ENCODE data around the gene AGTR1.
"Not testable (repeated sequence)": the region's sequence is repeated elsewhere in the genome, so short reads cannot be mapped to it uniquely, and the experiment has no call there.

Gene AGTR1

DNA sequence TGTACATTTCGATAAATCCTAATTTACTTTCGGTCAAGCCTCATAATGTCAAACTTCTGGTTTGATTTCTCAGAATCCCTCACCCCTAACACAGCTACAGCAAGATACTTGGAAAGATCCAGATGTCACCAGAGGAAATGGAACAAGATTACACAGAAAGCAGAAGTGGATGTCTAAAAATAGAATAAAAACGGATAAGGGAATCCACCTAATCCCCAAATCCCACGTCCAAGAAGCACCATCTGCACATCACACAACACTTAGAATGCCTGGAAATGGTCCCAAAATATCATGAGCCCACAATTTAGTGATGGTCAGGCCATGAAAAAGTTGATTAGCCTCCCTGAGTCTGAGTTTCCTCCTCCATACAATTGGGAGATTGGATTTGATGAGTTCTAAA lies 61.7 kb downstream of the AGTR1 start:
- no peak for DNase-seq

DNA sequence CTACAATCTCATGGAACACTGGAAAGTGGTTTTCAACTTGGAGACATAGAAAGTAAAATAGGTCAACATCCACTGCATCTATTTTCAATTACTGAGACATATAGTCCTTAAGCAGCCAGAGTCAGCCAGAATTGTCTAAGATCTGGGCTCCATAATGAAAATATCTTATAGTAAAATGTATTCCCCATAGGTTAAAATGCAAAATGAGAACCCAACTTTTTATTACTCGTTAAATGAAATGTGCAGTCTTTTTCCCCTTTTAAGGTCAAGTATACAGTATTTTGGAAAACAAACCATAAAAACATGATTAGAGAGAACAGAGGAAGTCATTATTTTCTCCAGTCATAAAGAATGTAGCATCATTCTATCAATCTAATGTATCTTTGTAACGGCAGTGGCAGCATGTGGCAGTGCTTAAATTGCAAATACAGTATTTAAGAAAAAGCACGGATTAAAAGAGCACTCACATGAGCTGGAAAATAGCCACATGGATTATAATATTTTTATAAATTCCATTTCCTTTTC lies 65.5 kb downstream of the AGTR1 start:
- DNase-seq, result no peak

DNA sequence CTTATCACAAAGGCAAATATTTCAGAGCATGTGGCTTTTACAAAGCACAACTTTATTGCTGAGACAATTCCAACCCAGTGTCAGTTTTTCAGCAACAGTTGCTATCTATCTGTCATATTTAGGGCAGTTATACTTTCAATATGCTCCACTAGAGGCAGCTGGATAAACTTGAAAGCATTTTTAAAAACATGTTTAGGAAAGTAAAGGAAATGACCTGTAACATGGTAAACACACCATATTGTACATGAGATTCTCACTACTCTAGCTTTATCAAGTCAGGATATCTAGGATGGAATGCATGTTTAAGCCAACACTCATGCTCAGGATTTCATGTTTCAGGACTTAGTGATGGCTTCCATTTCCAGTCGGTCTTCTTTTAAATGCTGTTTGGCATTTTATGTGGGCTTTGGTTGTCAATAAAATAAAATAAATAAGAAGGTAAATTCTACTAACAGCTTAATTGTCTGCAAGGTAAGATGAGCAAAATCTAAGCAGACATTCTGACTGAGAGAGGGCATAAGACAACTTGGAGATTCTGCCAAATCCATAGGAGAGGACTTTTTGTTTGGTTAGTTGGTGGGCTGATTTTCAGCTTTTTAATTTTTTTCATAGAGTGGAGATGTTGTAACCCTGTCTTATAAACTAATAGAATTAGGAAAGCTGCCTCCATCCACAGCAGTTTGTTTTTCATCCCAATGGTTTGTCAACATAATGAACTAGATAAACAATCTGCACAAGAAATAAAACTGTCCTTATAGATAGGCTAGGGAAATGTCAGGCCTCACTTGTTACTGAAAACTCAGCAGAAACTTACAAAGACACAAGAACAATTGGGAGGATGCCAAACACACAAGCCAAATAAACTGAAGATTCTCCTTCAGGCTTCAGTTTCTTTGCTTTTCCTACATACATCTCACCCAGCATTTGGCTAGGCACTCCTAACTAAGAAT lies 66.6 kb downstream of the AGTR1 start:
- DNase-seq, result no peak

DNA sequence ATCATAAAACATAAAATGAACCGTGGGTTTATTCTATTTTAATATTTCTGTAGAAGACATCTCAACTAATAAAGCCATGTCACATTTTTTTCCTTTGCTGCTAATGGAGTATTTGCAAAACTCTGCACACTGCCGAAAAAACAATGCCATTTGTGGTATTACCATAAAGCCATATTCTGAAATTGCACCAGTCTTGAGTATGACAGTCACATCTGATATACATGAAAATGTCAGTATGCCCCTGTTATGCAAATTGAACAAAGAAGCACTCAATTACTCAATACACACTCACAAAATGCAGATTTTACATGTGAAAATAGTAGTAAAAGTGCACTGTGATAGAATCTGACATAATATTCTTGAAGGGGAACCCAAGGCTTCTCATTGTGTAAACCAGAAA lies 74.7 kb downstream of the AGTR1 start:
- DNase-seq, result no peak

DNA sequence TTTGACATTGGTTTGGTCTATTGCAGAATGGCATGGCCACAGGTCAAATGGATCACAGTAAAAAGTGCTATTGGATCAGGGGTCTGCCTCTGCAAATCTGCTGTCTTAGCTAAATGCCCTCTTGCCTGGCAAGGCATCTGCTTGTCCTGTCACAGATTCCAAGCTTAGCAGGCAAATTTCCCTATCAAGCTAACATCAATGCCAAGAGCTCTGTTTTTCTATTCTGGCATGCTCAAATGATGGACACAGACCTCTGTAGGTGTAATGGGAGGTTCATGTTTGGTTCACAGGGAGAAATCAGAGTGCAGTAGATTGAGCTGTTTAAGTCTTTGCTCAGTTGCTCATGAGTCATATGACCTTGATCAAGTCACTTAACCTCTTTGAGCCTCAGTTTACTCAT lies 75.1 kb downstream of the AGTR1 start:
- no peak for DNase-seq

DNA sequence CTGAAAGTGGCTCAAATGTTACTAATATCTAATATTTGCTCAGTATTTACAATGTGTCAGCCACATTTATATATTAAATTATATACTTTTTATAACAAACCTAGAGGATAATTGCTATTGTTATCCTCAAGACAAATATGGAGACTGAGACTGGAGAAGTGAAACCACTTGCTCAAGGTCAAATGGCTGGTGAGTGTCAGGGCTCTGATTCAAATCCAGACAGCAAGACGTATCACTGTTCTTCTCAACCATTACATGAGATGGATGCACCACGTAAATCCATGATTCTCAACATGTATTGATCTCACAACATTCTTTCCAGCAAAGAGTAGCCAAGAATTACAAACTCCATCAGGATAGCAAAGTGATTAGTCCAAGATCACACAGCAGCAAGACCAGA lies 76.1 kb downstream of the AGTR1 start:
- no peak for DNase-seq

DNA sequence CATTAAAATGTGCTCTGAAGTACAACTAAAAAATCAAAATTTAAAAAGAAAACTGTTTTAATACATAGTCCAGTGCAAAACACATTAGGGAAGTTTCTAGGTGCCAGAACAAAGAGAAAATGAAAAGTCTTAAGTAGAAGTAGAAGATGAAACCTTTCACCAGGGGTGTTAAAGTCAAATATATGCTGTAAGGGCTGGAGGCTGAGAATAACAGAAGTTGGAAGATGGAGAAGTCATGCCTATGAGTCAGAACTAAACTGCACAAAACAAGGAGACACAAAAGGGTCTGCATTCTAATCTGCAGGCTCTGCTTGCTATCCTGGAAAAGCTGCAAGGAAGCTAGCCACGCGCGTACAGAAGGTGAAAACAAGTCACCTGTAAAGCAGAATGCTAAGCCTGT lies 81.2 kb downstream of the AGTR1 start:
- DNase-seq, result no peak

DNA sequence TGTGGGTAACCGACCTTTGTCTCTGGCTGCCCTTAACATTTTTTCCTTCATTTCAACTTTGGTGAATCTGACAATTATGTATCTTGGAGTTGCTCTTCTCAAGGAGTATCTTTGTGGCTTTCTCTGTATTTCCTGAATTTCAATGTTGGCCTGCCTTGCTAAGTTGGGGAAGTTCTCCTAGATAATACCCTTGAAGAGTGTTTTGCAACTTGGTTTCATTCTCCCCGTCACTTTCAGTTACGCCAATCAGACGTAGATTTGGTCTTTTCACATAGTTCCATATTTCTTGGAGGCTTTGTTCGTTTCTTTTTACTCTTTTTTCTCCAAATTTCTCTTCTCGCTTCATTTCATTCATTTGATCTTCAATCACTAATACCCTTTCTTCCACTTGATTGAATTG lies 87.3 kb downstream of the AGTR1 start:
- DNase-seq, result not testable (repeated sequence)

DNA sequence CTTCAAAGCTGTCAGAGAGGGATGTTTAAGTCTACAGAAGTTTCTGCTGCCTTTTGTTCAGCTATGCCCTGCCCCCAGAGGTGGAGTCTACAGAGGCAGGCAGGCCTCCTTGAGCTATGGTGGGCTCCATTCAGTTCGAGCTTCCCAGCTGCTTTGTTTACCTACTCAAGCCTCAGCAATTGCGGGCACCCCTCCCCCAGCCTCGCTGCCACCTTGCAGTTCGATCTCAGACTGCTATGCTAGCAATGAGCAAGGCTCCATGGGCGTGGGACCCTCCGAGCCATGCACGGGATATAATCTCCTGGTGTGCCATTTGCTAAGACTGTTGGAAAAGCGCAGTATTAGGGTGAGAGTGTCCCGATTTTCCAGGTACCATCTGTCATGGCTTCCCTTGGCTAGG lies 88.5 kb downstream of the AGTR1 start:
- DNase-seq, result not testable (repeated sequence)

DNA sequence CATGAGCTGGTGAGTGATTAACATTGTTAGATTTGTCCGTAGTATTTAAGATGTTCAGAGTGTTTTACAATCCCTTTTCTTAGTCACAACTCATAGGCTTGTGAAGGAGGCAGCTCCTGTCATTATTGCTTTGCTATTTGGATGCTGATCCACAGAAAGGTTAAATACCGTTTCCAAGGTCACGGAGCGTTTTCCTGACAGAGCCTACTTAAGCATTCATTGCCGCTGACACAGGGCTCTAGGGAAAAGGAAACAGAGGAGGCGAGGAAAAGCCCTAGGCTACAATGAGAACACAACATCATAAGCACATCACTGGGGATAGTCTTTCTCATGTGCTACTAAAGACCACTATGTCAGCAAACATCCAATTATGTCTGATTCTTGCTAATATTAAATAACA lies 91.4 kb downstream of the AGTR1 start:
- no peak for DNase-seq

DNA sequence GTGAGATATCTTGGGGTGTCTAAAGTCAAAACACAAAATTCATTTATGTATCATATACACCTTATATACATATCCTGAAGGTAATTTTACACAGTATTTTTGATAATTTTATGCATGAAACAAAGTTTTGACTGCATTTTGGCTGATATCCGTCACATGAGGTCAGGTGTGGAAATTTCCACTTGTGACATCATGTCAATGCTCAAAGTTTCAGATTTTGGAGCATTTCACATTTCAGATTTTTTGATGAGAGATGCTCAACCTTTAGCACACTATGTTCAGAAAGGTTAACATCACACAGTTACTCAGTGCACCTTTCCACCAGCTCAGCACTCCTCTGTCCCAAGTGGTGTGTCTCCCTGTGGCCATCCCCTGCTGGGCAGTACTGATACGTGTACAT lies 92.2 kb downstream of the AGTR1 start:
- DNase-seq, result no peak

DNA sequence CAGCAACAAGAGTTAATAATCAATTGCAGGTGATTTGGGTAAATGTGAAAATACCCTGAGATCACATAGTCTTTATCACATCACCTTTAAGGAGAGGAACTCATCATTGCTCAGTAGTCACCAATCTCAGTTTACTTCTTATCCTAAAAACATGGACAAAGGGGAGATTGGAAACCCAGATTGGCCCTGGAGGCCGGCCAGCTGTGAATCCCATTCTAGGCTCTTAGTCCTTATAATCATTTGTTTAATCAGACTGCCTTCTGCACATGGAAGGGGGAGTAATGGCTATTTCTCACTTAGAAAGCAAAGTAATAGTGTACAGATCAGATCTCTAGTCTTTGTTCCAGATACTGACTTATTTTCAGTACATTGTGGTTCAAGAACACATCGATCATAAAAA lies 92.7 kb downstream of the AGTR1 start:
- no peak for DNase-seq

DNA sequence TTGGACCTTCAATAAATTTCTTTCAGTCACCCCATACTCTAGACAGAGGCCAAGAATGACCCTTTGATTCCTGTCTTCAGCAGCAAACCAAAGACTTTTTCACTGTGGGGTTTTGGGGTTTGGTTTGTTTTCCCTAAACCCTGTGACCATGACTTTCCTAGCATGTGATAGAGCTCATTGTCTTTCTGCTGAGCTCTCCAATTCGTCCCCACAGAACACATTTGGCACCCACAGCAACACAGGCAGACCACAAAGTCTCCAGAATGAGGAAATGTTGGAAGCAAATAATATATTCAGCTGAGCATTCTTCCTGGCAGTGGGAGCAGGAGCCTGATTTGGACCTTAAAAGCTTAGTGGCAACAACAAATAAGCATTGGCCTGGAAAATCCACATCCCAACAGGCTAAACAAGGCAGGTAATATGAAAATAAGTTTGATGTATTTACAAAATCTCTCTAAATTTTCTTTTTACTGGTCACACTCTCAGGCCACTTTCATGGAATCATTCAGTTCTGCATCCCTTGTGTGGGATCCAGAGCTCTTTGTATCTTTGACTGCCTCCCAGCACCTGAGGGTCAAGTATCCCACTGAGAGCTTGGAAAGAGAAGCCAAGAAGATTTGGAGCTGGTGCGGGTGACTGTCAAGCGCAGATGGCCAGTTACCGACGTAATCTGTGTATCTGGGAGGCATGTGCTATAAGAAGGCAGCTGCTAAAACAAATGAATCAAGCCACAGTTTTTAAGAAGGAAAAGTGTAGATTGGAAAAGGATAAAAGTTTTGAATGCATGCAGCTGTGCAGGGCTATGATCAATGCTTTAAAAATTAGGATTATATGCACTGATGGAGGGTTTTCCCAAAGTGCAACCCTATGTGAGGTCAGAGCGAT lies 93.4 kb downstream of the AGTR1 start:
- no peak for DNase-seq

DNA sequence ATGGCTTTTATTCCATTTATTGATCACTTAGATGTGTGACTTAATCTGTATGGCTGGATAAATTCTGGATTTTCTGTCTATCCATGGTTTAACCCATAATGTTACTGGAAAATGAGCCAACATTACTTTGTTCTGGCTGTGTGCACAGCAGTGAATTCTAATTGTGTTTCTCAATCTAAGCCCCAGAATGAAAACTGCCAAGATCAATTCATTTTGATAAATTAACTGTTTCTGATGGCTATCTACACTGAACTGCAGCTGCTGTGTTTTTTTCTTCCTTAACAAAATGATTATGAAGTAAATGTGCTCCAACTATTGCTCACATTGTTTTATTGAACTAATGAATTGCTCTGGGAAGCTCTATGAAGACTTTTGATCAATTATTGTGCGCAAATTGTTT lies 94.2 kb downstream of the AGTR1 start:
- DNase-seq, result no peak

DNA sequence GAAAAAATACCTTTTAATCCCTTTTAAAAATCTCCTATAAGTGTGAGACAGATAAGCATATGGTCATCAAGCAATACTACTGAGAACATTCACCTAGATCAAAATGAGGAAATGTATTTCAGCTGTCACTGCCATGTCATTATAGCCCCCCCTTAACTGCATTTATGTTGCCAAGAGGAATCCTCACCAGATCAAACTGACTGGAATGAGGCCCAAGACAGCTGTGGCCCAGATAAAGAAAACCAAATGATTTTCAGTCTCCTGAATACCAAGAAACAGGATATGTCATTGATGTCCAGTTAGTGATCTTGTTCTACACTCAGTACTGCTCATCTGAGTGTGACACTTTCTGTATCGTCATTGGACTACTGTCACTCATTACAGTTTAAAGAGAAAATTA lies 94.8 kb downstream of the AGTR1 start:
- DNase-seq, result no peak

All from CD4-positive, alpha-beta T cell treated with Interleukin-17A for 4 hours (primary cell).